GM18951 (cell line): Measurements from ENCODE around the gene MED26.

Experiments used
- POLR2A ChIP-seq: IDR thresholded peaks from 4 replicates; pipeline ENCODE4 v1.6.1; 2011; ENCODE audit warnings: mild to moderate bottlenecking; ENCODE audit not compliant: insufficient read length, insufficient read depth; ENCODE audit errors: extremely low read depth
- in situ Hi-C: fragments of 300-500 bp; cut with MboI; formaldehyde crosslinking; loops from one replicate; pipeline ENCODE4 v1.12.0; 2022; ENCODE audit warnings: low sequenced_read_pairs, mixed read lengths, inconsistent platforms; ENCODE audit not compliant: unreplicated experiment

Gene MED26

DNA sequence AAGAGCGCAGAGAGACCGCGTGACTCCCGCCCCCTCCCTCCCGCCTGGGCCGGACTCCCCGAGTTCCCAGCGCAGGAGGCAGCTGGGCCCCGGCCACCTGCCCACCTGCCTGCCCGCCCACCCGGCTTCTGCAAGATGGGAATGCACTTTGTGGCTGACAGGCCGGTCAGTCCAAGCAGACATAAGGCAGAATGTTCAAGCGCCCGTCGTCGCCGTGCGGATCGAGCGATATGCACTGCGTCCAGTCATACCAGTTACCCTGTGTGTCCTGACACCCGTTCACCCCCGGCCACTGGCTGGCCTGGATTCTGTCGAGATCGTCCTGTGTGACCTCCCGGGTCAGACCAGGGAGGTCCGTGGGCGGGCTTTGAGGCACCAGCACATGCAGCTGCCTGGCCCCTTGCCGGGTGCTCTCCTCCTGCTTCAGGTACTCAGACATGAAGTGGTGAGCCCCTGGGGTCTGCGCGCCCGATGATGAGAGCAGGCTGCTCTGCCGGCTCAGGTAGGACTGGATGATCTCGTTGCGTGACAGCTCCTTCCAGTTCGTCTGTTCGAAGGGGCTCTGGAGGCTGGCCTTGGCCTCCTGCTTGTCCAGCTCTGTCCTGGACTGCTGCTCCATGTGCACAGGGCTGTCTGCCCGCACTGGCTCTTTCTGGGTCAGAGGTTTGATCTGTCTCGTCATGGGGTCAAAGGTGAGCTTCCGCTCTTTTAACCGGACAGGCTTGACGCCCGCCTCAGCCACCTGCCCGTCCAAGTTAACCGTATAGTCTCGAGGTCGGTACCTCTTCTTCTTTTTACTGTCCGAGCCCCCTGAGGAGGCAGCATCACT lies 51.9 kb downstream of the MED26 start:
- in situ Hi-C loops, result no loop called here
- TF ChIP-seq POLR2A, result no peak

DNA sequence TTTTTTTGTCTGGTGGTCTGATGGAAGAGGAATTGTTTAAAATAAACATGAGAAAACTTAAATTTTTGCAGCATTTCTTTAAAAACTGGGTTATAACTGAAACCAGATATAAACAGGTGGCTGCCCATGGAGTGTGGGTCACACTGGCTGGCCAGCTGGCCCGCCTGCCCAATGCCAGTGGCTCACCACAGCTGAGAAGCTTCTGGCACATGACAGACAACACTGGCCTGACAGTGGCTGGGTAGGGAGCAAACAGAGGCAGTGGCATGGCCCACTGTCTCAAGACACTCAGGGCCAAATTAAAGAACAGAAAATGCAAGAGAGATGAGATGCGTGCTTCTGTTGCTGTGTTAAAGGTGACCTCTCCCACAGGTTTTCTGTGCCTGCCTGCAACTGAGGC lies 52.7 kb downstream of the MED26 start:
- no peak for TF ChIP-seq POLR2A
- in situ Hi-C loops, result no loop called here

DNA sequence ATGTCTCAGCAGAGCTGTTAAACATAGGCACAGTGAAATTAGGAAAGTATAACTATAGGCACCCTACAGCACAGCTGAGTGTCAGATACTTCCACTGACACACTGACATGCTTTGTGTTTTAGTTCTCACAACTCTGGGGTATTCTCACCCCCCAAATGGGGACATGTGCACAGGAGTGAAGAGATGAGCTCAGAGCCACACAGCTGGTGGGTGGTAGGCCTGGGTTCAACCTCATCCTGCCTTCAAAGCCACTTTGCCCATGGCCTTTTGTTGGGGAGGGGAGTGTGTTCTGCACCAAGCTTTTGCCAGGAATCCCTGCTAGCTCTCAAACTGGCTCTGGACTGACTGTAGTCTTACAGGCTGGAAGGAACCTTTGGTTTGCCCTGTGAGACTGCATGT lies 54.1 kb downstream of the MED26 start:
- TF ChIP-seq POLR2A, result no peak
- in situ Hi-C loops, result no loop called here

DNA sequence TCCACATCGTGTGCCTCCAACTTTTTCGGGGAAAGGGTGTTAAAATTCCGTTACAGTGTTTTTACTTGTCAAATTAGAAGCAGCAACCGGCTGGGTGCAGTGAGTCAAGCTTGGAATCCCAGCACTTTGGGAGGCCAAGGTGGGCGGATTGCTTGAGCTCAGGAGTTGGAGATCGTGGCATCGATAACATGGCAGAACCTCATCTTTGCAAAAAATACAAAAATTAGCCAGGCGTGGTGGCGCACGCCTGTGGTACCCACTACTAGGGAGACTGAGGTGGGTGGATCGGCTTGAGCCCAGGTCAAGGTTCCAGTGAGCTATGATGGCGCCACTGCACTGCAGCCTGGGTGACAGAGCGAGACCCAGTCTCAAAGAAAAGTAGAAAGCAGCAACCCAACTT lies 54.7 kb downstream of the MED26 start:
- in situ Hi-C loops, result no loop called here
- no peak for TF ChIP-seq POLR2A

DNA sequence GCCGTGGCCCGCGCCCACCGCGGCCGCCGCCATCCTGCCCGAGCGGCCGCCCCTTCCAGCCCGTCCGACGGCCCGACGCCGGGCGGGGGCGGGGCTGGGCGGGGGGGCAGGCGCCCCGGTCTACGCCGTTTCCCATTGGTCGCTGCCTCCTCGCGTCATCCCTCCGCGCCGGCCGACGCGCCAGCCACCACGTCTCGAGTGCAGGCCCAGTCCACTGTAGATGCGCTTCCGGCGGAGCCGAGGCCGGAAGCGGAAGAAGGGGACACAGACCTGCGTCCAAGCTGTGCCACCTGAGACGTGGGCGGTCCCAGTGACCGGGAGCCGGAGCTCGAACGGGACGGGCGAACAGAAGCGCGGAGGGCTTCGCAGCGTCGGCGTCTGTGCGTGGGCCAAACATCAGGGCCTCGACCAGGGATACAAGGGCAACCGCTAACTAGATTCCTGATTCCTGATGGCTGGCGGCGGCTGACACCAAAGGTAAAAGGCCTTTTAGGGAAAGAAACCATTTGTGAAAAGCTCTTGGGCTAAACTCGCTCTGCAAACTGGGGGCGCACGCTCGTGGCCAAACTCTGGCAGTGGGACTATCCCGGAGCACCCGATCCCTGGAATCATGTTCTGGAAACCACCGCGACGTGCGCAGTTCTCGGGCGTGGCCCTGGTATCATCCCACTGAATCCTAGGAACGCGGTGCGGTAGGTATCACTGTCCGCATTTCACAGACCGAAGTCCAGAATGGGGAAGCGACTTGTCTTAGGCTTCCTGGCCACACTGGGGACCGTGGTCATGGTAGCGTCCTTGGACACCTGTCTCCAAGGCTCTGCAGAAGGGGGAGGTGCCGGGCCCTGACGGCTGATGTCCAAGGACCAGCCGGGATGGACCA lies 55.4 kb downstream of the MED26 start, which contains the start of gene SLC35E1:
Gene SLC35E1 (minus strand): TSS at position 84 of the 880 bp plus-strand sequence. CDS start 51 bp downstream, at position 33.
- TF ChIP-seq POLR2A, result peak; percentile 81
- in situ Hi-C loops, result no loop called here

DNA sequence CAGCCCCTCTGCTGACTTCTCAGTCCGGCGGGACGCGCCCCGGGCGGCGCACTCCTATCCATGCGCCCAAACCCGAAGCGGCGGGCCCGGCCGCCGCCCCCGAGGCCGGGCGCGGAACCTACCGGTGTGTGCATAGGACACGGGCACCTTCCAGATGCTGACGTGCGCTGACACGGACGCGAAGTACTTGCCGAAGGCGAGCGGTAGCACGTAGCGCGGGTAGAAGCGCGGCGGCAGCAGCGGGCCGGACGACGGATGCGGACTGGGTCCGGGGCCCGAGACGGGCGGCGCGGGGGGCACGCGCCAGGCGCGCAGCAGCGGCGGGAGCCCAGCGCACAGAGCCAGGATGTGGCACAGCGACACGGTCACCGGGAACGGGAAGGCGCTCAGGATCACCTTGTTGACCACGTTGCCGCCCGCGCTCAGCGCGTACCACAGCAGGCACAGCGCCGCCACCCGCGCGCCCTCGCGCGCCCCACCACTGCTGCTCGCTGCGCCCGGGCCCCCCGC lies 56.1 kb downstream of the MED26 start:
- in situ Hi-C loops, result no loop called here
- no peak for TF ChIP-seq POLR2A

DNA sequence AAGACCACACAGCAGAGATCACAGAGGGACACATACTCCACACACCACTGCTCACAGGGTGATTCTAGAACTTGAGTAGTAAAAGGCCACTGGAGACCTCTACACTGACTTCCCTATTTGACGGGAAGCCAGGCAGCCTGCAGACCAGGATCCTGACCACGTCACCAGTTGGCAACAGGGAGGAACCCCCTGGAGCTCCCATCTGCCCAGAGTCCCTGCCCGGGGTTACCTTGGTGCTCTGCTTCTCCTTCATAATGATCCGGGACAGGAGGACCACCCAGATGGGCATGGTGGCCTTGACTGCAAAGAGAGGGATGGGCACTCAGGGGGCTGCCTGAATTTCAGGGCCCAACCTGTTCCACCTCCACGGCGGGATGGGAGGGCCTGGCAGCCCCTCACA lies 56.7 kb downstream of the MED26 start:
- TF ChIP-seq POLR2A, result no peak
- in situ Hi-C loops, result no loop called here

DNA sequence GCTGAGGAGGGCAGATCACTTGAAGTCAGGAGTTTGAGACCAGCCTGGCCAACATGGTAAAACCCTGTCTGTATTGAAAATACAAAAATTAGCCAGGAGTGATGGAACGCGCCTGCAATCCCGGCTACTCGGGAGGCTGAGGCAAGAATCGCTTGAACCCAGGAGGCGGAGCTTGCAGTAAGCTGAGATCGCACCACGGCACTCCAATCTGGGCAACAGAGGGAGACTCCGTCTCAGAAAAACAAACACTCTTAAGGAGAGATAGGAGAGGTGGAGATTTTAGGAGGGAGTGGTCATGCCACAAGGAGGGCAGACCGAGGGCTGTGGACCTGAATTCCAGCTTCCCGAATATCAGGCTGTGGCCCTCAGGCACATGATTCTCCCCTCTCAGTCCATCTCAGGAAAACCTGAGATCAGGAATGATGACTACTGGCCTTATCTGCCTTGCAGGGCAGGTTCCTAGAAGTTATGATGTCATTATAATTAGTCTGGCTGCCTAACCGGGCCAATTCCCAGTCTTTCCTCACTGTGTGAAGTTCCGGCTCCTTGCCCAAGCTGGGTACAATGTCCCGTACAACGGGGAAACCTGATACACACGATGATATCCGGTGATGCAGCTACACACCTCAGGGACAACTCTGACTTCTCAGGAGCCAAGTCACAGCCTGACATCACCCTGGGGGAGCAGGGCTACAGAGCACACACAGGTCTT lies 58.2 kb downstream of the MED26 start:
- in situ Hi-C loops, result no loop called here
- no peak for TF ChIP-seq POLR2A

DNA sequence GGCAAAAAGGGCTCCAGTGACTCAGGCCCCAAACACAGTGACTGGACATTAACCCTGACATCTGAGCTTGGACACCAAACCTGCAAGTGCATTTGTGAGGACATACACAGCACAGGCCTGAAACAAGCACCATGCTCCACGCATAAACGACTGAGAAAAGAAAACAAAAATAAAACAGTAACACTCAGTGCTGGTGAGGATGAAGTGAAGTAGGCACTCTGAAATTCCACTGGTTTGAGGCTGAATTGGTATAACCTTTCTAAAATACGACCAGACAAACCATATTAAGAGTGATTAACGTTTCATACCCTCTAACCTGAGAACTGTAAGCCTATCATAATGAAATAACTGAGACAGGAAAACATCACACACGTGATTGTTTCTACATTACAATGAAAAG lies 61.3 kb downstream of the MED26 start:
- in situ Hi-C loops, result no loop called here

DNA sequence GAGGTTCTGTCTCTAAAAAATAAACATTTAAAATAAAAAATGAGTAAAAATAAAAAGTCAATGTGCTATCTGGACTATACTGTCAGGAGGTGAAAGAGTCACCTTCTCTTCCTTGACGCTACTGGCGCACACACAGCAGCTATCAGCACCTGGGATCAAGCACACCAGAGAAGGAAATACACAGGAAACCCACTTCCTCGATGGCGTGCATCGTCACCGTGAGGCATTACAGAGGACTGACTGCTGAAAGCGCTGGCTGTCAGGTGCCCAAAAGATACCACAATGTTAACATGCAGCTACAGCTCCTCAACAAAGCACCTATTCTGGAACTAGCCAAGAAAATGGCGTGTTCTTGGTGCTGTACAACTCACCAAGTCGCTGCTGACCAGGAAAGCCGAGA lies 61.8 kb downstream of the MED26 start:
- in situ Hi-C loops, result no loop called here
- TF ChIP-seq POLR2A, result no peak

More for the DNA sequence above, 61.3 kb downstream of the MED26 start:
- no peak for TF ChIP-seq POLR2A

DNA sequence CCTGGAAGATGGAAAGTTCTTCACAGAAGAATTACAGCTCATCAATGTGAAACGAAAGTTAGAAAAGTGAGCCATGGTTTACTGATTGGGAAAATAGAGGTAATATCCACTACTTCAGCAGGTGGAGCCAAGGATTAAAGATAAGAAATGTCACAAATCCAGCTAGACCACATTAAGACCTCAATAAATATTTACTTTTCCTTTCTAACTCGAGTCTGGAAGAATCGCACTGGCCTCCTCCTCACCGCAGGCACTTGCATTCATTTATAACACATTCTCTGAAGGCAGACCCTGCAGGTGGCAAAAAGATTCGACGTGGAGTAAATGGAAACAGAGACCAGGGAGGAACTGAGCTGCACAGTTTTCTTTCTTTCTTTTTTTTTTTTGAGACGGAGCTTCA lies 63.2 kb downstream of the MED26 start:
- TF ChIP-seq POLR2A, result no peak
- in situ Hi-C loops, result no loop called here

DNA sequence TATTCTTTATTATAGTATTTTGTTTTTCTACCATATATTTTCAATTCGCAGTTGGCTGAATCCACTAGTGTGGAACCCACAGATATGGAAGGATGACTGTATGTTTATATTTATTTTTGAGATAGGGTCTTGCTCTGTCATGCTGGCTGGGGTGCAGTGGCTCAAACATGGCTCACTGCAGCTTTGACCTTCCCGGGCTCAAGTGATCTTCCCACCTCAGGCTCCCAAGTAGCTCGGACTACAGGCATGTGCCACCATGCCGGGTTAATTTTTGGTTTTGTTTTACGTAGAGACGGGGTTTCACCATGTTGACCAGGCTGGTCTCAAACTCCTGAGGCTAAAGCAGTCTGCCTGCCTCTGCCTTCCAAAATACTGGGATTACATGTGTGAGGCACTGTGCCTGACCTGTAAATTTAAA lies 65.4 kb downstream of the MED26 start:
- no peak for TF ChIP-seq POLR2A

DNA sequence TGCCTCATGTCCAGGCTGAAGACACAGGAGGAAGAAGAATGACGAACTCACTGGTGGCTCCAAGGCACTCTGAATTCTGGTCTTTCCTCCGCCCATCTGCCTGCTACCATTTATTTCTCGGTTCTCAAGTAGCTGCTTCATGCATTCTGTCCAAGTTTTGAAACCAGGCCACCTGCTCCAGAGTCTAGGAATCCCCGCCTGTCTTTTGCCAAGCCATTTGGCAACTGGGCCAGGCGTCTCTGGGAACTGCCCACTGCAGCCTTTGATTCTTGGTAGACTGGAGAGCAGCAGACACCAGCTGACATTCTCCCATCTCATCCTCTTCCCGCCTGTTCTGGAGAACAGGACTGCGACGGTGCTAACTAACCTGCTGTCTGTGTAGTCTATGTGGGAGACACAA lies 66.6 kb downstream of the MED26 start:
- no peak for TF ChIP-seq POLR2A

More for the DNA sequence above, 65.4 kb downstream of the MED26 start:
- in situ Hi-C loops, result no loop called here

DNA sequence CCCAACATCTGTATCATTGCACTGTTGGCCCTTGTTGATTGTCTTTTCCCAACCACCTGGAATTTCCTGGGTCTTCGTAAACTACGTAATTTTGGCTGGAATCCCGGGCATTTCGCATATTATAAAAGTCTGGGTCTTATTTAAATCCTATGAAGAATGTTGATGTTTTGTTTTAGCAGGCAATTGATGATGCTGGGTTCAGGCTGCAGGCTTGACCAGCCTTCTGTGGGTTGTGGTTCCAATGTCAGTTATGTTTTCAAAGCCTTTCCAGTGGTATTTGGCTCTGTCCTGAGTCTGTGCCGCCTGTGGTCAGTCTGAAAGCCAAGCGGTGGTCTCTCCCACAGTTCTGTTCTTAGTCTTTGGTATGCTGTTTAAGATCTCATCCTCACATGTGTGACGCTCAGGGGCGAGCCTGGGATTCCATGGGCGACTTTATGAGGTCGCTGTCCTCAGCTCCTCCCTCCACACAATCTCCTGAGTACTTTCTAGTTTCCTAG lies 68.2 kb downstream of the MED26 start:
- TF ChIP-seq POLR2A, result no peak
- in situ Hi-C loops, result no loop called here

More for the DNA sequence above, 66.6 kb downstream of the MED26 start:
- in situ Hi-C loops, result no loop called here
